HEK293T (cell line): Measurements from ENCODE around the gene NCL.

ENCODE experiments used
- ARNT ChIP-seq: fragments of 450-650 bp; IDR thresholded peaks from 2 replicates; pipeline ENCODE4 v1.6.1; 2017; ENCODE audit warnings: mild to moderate bottlenecking
- BHLHE40 ChIP-seq: fragments of 450-650 bp; IDR thresholded peaks from 2 replicates; pipeline ENCODE4 v1.6.1; 2016; ENCODE audit warnings: mild to moderate bottlenecking, moderate library complexity, borderline replicate concordance
- ELF4 ChIP-seq: fragments of 450-650 bp; IDR thresholded peaks from 2 replicates; pipeline ENCODE4 v1.6.1; 2017; ENCODE audit warnings: antibody characterized with exemption
- FOXA1 ChIP-seq: fragments of 450-650 bp; IDR thresholded peaks from 2 replicates; pipeline ENCODE4 v1.6.1; 2016; ENCODE audit warnings: mild to moderate bottlenecking
- FOXK2 ChIP-seq: fragments of 450-650 bp; IDR thresholded peaks from 2 replicates; pipeline ENCODE4 v1.6.1; 2016; ENCODE audit warnings: mild to moderate bottlenecking
- FOXM1 ChIP-seq: fragments of 450-650 bp; IDR thresholded peaks from 2 replicates; pipeline ENCODE4 v1.6.1; 2017; ENCODE audit warnings: mild to moderate bottlenecking, borderline replicate concordance
- HDGF ChIP-seq: fragments of 450-650 bp; IDR thresholded peaks from 2 replicates; pipeline ENCODE4 v1.6.1; 2017; ENCODE audit warnings: antibody characterized with exemption, borderline replicate concordance
- L3MBTL2 ChIP-seq: fragments of 450-650 bp; conservative IDR thresholded peaks from 2 replicates; pipeline ENCODE4 v1.6.1; 2016; ENCODE audit warnings: mild to moderate bottlenecking
- LEF1 ChIP-seq: fragments of 450-650 bp; IDR thresholded peaks from 2 replicates; pipeline ENCODE4 v1.6.1; 2017; ENCODE audit warnings: mild to moderate bottlenecking, borderline replicate concordance
- SP1 ChIP-seq: fragments of 450-650 bp; IDR thresholded peaks from 2 replicates; pipeline ENCODE4 v1.6.1; 2017
- SUZ12 ChIP-seq: fragments of 450-650 bp; IDR thresholded peaks from 2 replicates; pipeline ENCODE4 v1.6.1; 2016; ENCODE audit warnings: mild to moderate bottlenecking
- TARDBP ChIP-seq: fragments of 450-650 bp; IDR thresholded peaks from 2 replicates; pipeline ENCODE4 v1.6.1; 2016
- ZNF384 ChIP-seq: fragments of 450-650 bp; IDR thresholded peaks from 2 replicates; pipeline ENCODE4 v1.6.1; 2016
- TF ChIP-seq, protein P1 (sequence below): fragments of 450-650 bp; IDR thresholded peaks from 2 replicates; pipeline ENCODE4 v1.6.1; 2016

DNA sequence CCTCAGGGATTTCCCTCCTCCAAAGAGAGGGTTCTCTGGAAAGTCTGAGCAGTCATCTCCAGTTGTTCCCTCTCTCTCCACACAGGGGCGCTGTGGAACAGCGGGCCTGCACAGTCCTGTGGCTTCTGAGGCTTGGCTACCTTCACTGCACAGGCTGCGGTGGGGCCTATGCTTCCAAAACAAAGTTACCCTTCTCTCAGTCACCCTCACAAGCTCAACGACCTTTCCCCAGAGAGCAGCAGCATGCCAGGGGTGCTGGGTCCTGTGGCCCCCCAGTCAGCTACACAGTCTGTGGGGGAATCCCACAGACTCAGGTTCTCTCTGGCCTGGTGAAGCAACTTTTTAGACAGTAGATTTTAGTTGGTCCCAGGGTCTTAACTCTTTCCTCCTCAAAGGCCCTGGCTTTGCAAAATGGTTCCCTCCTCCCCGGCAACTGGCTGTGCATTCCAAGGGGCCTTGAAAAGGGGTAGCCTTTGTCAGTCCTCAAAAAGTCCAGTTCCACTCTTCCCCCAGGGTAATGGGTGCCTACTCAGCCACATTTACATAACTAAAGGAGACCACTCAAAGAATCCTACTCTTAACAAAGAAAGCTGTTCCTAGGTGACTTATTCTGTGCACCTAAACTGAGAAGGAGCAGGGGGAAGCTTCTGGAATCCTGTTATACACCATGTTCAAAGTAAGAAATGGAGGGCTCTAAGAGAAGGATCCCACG is 53.8 kb downstream of the NCL start:
- TF ChIP-seq BHLHE40 (no peak), FOXM1 (no peak), ARNT (no peak), HDGF (no peak), SUZ12 (no peak), FOXA1 (no peak), TARDBP (no peak), LEF1 (no peak), SP1 (no peak), FOXK2 (no peak), ELF4 (no peak), L3MBTL2 (no peak), ZNF384 (no peak)
- TF ChIP-seq, protein P1, sequence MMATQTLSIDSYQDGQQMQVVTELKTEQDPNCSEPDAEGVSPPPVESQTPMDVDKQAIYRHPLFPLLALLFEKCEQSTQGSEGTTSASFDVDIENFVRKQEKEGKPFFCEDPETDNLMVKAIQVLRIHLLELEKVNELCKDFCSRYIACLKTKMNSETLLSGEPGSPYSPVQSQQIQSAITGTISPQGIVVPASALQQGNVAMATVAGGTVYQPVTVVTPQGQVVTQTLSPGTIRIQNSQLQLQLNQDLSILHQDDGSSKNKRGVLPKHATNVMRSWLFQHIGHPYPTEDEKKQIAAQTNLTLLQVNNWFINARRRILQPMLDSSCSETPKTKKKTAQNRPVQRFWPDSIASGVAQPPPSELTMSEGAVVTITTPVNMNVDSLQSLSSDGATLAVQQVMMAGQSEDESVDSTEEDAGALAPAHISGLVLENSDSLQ = no peak
